CMK (cell line): ENCODE results near the gene EPB41L4B.

Experiments
- DNase-seq: peaks from one replicate; pipeline ENCODE4 v3.0.0-alpha.2; 2010; ENCODE audit warnings: low read depth

Gene EPB41L4B

DNA sequence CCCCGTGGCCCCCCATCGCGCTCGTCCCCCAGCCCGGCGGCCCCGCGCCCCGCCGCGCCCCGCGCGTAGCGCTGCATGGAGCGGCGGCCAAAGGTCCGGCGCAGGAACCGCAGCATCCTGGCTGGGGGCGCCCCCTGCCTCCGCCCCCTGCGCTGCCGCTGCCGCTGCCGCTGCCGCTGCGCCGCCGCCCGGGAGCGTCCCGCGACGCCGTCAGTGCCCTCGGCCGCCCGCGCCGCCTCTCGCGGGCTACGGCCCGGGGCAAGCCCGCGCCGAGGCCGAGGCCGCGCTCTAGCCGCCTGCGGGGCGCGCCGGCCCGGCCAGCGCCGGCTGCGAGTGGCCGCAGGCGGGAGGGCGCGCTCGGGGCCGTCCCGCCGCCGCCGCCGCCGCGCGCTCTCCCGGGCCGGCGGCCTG is 523 bp downstream of the EPB41L4B start:
- DNase-seq: no peak

DNA sequence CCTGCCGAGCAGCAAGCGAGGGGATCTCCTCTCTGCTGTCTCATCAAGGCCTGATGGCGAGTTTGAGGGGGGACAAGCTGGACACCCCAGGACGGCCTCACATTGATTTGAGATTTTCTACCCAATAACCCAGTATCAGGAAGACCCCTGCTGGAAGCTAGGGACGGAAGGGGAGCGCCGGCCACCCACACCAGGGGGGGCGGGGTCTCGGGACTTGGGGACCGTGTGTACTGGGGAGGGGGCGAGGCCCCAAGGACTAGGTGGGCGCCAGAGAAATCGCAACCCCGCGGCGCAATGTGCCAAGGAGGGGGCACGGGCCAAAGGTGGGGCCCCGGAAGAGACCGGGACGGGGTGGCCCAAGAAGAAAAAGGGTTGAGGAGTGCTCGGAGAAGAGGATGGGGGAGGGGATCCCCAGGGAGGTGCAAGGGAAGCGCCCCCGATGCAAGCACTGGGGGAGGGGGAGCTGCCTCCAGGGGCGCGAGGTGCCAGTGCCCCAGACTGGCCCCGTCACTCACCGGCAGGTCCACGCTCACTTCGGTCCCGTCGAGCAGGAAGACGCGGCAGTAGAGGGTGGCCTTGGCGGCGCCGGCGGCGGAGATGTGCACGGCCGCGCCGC is 1.1 kb downstream of the EPB41L4B start:
- DNase-seq: no peak

DNA sequence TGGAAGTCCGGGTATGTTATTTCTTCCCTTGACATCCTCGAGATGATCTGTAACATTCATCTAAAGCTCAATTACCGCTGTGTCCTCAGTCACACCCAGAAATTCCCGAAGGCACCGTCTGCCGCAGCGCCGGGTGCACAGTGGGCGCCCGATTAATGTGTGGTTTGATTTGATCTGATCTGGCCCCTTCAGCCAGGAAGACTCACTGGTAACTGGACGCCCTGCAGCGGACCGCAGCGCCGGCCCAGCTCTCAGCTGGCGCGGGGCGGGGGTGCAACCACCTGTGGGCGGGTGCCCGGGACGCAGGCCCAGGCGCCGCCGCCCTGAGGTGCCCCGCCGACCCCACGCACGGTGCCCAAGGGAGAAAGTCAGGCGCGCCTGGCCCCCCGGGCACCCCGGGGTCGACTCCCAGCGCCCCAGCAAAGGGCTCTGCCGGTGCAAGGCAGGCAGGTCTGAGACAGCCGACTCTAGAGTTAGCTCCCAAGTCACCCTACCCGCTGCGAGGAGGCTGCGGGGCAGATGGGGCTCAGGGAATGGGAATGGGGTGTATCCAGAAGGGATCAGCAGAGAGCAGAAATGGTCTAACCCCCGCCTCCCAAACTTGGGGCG is 1.7 kb downstream of the EPB41L4B start:
- DNase-seq: no peak

DNA sequence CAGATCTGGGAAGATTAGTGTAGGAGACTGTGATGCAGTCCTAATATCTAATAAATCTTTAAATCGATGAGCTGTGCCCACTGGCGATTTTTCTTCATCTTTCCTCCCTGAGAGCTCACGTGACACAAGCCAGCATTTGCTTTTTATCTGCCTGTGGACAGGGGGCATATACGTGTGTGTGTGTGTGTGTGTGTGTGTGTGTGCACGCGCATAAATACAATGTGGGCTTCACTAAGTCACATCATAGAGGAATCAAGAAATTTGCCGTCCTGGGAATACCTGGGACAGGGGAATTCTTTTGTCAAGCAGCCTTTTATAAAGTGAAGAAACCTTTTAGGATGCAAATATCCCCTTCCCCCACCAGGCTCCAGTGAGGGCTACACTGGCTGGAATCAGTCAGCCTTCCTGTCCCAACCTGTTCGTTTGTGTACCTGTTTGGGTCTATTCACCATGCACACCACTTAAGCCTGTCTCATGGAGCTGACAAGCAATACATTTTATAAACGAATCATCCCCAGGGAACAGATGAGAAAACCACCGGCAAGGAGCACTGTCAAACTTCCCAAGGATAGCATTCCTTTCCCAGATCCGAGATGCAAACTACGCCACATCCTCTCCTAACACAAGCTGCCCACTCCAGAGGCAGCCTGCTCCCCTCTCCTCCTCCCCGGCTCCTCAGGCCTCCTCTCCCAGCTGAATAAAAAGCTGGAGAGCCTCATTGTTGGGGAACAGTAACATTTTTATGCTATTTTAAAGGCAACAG is 2.7 kb downstream of the EPB41L4B start:
- DNase-seq: no peak

DNA sequence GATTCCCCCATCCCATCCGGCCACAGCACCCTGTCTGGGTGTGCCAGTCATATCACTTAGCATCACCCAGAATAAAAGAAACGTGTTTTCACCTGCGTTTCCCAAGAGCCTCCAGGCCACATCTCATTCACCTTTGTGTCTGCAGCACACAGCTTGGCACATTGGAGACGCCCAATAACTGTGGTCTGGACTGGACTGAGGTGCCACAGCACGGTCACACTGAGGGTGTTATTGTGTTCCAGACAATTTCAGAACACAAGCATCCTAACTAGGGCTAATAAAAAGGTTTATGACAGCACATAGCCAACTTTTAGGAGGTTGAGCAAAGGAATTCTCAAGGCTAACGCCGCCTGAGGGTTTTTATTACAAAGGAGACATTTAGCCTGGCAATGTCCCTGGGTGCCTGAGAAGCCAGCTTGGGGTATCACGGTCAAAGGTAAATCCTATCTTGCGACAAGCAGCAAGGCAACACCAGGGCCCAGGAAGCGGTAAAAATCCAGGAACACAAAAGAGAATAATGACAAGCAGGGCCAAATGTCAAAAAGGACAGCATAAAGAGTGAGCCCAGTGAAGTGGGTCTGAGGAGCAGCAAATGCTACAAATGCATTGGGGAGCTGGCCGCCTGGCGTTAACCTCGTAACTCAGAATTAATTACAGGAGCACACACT is 3.4 kb downstream of the EPB41L4B start:
- no peak for DNase-seq

DNA sequence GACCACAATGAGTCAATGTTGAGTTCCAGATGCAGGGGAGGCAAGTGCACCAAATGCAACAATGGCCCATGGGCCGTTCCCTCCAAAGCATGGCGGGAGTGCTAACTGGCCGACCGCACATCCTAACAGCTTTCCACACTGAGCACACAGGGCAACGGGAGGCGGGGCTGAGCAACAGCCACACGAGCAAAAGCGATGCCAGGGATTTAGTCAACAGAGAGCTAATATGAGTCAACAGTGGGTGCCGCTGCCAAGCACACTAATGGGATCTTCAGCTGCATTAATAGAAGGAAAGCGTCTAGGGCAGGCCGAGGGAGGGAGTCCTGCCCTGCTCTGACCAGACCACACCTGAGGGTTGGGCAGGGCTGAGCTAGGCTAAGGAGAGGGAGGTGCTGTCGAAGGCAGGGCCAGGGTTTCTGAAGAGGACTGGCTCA is 4.6 kb downstream of the EPB41L4B start:
- no peak for DNase-seq

DNA sequence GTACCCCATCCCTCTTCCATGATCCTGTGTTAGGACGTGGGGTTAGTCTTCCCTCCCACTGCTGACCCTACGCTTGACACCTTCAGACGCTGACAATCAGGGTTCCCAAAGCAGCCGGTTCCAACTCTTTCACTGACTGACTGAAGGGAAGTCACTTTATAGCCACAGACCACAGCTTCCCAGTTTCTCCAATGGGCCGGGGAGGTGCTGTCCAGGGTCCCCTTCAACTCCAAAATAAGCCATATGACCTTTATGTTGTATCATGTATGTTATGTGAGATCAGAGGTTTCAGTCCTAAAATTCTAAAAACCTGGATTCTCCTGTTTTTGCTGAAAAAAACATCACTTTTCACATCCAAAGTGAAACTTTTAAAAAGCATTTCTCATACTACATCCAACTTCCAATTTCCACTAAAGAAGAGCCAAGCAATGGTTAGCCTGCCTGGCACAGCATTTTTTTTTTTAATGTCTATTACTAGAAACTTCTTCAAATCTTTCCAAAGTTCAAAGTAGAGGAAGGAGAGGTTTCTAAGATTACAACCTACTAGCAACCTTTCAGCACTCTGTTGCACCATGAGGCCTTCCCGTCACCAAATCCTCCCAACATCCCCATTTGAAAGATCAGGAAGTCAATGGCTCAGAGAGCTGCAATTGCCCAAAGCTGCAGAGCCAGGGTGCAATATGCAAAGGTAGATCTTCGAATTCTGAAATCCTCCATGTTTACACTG is 5.2 kb downstream of the EPB41L4B start:
- DNase-seq: no peak

DNA sequence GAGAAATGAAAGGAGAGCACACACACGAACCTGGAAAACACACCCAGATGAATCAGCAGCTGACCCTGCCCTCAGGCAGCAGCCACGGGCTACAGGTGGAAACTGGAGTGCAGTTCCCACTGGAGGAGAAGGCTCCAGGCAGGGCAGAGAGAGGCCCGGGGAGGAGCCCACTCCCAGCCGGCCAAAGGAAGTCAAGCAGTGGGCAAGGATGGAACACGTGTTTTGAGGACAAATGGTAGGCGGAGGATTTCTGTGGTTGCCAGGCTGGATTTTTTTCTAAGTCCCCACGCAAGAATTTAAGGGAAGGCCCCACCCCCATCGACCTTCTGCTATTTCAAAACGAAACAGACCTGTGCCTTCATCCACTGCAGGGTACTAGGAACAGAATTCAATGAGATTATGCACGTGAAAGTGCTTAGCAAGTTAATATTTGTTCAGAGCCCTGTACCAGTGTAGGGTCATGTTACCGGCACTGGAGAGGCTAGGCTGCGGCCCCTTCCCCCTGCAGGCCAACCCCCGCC is 6.8 kb downstream of the EPB41L4B start:
- no peak for DNase-seq

DNA sequence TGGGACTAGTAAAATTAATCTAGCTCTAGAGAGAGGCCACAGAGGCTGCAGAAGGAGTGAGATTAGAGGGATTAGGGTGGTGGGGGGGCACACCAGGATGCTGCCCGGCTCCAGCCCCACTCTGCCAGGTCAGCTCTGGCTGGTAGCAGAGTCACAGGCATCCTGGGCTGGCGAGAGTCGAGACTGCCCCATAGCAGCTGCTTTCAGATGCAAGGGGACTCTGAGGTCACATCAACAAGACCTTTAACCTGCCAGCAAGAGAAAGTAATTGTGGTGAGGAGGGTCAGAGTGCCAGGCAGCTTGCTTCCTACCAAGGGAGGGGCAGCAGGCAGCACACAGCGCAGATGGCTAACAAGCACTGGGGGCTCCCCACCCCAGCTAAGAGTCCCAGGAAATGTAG is 7.5 kb downstream of the EPB41L4B start:
- DNase-seq: no peak

DNA sequence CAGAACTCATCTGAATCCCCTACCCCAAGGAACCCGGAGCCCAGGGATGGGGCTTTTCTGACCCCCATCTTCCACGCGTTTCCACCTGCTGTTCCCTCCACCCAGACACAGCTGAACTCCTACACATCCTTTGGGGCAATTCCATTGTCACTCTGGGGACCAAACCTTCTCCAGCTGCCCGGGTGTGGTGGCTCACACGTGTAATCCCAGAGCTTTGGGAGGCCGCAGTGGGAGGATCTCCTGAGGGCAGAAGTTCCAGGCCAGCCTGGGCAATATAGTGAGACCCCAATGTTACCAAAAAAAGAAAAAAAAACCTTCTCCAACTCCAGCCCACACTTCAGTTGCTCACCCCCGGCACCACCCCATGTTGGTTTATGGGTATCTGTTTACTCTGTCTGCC is 8.1 kb downstream of the EPB41L4B start:
- no peak for DNase-seq

DNA sequence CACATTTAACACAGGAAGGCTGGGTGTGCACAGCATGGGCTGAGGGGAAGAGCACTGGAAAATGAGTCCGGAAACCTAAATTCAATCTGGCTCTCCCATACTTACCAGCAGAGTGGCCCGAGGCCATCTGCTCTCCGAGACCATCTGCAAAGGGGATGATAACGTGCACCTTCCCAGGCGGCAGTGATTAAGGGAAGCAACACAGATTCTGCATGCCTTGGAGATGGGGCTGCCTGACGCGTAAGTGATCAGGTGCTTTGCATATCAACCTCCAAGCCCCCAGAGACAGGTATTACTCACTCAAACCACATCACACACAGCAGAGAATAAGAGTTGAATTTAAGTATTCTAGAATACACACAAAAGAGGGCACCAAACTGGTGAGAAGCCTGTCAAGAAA is 9.1 kb downstream of the EPB41L4B start:
- no peak for DNase-seq

DNA sequence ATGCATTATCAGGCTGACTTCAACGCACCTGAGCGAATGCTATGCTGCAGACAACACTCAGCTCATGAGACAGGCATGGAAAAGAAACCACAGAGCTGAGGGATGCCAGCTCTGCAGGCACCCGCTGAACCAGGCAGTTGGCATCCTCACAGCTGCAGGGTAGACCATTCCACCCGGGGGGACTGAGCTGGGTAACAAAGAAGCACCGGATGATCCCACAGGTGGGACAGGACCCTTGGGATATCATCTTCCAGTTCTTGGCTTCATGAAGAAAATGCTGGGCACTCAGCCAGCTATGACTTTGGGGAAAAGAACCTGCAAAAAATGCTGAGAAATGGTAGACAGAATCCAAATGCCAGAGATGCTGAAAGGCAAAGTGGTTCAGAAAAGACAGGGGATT is 9.6 kb downstream of the EPB41L4B start:
- no peak for DNase-seq

DNA sequence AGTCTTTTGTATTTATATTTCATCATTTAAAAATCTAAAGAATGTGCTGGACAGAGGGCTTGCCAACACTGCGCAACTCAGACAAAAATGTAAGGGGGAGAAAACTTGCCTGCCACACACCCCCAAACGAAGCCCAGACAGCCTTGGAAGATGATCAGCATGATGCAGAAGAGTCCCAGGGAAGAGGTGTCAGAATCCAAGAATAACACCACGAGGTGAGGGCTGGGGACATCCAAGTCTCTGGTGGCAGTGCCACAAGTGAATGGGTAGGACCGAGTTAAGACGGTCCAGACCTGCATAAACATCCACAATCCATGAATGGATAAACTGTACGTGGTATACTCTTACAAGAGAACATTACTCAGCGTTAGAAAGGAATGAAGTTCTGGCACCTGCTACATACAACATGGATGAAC is 10.4 kb downstream of the EPB41L4B start:
- no peak for DNase-seq

DNA sequence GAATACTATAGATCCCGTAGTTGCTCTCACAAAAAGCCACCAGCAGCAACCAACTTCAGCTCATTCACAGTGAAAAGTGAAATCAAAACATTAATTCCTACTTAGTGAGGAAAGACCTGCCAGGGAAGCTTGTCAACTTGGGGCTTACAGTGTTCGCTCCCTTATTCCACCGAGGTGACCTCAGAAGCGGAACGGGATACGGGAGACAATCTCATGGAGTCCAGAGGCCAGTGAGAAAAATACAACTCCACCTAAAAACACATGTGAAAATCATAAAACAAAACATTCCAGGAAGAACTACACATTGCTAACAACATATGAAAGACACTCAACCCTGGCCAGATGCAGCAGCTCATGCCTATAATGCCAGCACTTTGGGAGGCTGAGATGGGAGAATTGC is 11.6 kb downstream of the EPB41L4B start:
- DNase-seq: no peak

DNA sequence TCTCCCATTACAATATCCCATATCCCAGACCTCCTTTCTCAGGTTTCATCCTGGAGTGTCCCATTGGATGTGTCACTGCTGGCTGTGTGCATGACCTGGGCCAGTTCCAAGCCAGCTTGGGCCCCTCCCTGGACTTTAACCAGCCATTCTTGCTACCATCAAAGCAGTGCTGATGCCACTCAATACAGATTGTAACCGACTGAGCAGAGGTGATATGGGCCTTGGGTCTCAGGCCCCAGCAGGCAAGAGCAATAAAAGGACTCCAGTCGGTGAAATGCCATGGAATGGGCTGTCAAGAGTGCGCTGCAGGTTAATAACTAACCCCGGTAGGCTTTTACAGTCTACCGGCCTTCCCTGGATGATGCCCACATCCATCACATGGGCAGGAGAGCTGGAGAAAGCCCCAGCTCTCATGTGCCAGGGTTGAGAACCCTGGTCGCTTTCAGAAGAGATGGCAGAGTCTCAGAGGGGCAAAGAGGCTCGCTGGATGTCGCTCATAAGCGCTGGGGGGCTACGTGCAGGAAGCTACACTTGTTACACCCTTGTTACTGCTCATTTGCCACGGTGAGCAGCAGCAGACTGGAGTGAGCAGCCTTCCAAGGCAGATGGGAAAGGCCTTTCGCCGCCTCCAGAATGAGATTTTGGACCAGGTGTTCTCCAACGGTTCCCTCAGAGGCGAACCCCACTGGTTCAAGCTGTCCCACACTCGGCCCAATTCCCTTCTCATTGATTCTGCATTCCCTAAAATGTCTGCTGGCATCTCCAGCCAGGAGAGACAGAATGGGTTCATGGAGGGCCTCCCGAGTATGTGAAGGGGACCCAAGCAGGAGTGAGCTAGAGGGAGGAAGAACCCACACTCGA is 13.2 kb downstream of the EPB41L4B start:
- no peak for DNase-seq

DNA sequence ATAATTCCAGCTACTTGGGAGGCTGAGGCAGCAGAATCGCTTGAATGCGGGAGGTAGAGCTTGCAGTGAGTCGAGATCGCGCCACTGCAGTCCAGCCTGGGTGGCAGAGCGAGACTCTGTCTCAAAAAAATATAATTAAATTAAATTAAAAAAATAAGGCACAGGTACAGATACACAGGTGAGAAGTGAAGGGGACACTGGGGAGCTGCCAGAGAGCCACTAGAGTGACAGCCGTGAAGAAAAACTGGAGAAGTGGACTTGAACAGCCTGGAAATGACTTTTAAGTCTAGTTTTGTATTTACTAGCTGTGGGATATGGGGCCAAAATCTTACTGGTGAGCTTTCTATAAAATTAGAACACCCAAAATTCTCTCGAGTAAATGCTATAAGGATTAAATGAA is 15.1 kb downstream of the EPB41L4B start:
- no peak for DNase-seq

DNA sequence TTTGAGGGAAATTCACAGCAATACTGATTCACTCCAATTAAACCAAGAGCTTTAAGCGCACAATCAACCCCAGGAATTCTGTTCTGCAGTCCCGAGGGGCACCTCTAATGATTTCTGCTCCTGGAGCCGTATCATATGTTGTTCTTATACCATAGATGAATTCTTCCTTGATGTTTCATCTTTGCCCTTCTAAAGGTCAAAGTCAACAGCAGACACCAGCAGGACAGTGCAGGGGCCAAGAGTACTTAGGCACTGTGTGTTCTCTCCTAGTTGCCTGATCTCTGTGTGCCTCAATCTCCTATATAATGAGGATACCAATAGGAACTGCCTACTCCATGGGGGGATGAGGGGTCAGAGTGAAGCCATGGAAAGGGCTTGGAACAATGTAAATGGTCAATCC is 16.5 kb downstream of the EPB41L4B start:
- DNase-seq: no peak

DNA sequence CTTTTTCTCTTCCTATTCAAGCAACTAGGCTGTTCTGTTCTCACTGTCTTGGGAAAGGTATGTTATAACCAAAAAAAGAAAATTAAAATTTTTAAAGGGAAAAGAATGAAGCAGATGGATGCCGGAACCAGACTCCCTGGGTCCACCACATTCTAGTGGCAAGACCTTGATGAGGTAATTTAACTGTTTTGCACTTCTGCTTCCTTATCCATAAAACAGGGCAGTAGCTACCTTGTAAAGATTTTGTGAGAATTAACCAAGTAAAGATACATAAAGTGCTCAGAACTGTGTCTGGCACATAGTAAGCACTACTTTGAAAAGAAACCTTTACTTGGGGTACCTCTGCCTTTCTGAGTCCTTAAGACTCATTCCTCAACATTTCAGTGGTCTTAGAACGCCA is 17.0 kb downstream of the EPB41L4B start:
- DNase-seq: no peak

DNA sequence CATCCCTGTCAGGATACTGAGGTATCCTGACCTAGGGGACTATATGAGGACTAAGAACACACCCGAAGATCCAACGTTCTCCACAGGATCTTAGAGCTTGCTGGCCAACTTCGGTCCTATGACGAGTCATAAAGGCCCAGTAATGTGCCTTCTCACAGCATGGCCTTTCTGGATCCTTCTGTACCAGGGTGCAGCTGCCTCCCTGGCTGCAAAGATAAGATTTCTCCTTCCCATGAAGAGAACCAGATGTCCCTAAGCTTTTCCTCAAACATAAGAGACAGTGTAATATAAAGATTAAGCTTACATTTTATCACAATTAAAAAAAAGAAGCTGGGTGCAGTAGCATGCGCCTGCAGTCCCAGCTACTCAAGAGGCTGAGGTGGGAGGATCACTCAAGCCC is 18.3 kb downstream of the EPB41L4B start:
- DNase-seq: no peak

DNA sequence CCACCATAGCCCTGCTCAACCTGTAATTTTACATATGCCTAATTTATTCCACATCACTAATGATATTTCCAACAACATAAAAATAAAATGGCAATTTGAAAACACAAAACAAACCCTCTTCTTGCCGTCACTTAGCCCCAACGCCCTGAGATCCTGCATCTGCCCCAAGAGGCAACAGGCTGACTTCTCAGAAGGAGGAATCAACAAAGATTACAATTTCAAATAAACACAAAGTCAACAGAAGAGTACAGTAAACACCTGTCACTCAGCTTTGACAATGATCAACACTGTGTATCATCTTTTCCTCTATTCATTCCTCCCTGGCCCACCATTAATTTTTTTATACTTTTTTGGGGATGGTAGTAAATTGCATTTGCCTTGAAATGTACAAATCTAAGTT is 19.8 kb downstream of the EPB41L4B start:
- no peak for DNase-seq

DNA sequence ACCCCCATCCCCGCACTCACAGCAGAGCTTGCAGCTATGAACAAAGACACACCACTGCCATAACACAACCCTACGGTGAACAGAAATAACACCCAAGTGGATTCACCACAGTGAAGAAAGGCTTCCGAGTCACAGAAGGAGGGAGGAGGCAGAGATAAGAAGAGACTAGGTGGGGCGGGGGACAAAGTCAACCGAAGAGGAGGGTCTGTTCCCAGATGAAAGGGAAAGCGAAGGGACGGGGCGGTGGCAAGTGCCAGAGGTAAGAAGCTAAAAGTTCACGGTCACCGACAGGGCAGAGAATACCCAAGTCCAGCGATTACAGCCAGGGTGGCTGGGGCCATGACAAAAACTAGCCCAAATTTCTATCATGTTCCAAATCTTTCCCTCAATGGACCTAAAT is 21.0 kb downstream of the EPB41L4B start:
- no peak for DNase-seq
